ENCODE results near the gene RPL10A.

The RPL10A gene

DNA sequence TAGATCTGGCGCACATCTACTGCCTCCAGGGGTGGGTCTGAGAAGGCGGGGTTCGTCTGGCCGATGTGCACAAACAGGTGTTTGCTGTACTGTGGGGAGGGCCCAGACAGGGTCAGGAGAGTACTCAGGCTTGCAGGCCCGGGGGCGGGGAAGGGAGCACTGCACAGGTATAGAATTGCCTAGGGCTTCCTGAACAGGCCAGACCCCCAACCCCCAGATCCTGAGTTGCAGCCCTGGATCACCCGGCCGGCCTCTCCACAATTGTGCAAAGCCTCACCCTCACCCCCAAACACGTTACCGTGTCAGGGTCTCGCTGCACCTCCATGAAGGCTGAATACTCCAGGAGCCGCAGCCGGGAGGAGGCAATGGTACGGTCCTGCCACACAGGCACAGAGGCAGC is 7.8 kb downstream of the RPL10A start:
- no peak for DNase-seq

- no peak for DNase-seq
Observed at GRCh38 chr6:35477028-35477427, 8.8 kb downstream of the RPL10A start.

- no peak for DNase-seq
Observed at GRCh38 chr6:35477551-35478179, 9.5 kb downstream of the RPL10A start.

- DNase-seq = no peak
Observed at GRCh38 chr6:35478259-35478658, 10.1 kb downstream of the RPL10A start.

- DNase-seq = no peak
Observed at GRCh38 chr6:35480176-35480575, 12.0 kb downstream of the RPL10A start.

DNA sequence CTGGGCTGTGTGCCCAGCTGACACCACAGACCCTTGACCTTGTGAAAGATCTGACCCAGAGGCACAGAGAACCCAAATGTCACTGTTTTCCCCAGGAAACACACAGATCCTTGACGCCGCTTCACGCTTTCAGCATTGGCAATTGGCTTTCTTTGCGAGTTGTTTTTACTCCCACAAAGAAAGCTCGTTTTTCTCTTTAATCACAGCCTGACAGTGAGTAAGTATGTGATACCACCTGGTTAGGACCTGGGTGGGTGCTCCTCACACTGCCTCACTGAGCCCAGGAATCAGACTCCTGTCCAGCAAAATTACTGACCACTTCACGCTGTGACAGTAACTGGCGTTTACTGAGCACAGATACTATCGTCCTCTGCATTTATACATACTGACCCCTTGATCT is 13.0 kb downstream of the RPL10A start:
- DNase-seq = no peak

GRCh38 chr6:35483062-35483461 is 14.9 kb downstream of the RPL10A start:
- no peak for DNase-seq

GRCh38 chr6:35483490-35483889 is 15.3 kb downstream of the RPL10A start:
- DNase-seq = no peak

DNA sequence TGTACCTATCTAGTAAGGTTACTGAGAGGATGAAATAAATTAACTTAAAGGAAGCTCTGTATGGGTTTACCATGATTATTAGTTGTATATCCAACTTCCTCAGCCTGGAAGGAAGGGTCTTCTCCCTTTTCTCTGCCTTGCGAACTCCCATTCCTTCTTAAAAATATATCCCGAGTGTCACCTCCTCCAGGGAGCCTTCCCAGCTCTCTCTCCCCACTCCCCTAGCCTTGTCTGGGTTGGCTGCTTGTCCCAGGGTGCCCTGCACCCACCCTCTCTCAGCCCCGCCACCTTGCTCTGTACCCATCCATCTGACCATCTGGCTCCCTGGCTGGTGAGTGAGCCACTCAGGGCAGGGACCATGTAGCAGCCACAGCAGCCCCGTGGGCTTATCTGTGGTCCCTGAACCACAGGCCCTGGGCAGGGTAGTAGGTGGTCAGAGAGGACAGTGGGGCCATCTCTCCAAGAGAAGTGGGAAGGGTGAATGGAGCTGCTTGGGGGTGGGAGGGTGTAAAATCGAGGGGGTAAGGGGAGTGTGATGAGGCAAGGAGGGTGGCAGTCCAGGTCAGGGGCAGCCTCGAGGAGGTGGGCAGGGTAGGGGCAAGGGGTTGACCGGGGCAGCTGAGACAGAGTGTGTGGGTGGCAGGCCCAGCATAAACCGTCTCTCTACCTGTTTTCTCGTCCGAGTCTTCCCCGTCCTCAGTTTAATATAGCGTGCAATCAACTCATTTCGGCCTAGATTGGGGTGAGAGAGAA is 15.9 kb downstream of the RPL10A start:
- no peak for DNase-seq

DNA sequence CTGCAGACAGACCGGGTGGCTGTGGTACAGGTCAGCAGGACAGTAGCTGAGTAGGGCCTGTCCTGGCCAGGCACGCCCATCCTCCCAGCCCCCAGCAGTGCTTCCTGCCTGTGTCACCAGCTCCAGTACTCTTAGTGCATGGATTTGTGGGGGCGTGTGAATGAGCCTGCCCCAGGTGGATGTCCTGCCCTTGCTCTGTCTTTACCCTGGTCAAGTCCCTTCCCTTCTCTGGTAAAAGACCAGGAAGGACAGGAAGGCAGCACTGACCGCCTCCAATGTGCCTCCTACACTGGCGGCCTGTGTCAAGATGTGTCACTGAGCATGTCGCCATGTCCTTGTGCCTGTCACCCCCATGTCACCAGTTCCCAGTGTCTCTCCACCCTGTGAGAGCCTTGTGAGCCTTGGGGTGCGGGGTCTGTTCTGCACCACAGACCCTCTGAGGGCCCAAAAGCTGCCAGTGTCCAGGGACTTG is 16.8 kb downstream of the RPL10A start:
- DNase-seq = no peak

GRCh38 chr6:35485402-35485877 is 17.2 kb downstream of the RPL10A start:
- no peak for DNase-seq

DNA sequence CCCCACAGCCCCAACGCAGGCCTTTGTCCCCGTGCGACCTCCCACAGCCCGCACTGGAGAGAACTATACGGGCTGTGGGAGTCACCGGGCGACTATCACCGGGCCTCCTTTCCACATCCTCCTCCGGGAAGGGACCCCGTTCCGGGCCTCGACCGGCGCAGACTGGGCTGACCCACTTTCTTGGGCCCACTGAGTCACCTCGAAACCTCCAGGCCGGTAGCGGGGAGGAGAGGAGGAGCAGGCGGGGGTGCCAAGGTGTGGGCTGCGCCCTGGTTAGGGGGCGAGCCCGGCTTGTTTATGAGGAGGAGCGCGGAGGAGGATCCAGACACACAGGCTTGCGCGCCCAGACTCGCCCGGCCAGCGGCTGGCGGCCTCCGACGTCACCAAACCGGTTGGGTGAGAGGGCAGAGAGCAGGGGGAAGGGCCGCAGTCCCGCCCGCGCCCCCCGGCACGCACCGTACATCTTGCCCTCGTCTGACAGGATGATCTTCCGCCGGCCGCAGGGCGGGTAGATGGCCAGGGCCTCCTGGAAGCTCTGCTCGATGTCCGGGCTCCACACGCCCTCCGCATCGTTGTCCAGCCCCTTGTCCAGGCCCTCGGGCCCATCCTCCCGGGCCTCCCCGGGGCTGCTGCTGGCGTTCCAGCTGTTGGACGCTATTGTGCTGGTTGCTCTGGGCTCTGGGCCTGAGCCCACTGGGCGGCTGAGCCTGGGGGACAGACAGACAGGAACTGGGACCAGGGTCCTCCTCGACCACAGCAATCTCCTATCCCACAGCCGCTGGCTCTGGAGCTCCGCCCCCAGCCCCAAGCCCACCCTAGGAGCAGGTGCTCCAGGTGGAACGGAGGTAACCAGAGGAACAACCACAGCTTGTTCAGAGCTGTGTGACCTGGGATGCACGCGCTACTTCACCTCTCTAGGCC is 18.1 kb downstream of the RPL10A start:
- no peak for DNase-seq

DNA sequence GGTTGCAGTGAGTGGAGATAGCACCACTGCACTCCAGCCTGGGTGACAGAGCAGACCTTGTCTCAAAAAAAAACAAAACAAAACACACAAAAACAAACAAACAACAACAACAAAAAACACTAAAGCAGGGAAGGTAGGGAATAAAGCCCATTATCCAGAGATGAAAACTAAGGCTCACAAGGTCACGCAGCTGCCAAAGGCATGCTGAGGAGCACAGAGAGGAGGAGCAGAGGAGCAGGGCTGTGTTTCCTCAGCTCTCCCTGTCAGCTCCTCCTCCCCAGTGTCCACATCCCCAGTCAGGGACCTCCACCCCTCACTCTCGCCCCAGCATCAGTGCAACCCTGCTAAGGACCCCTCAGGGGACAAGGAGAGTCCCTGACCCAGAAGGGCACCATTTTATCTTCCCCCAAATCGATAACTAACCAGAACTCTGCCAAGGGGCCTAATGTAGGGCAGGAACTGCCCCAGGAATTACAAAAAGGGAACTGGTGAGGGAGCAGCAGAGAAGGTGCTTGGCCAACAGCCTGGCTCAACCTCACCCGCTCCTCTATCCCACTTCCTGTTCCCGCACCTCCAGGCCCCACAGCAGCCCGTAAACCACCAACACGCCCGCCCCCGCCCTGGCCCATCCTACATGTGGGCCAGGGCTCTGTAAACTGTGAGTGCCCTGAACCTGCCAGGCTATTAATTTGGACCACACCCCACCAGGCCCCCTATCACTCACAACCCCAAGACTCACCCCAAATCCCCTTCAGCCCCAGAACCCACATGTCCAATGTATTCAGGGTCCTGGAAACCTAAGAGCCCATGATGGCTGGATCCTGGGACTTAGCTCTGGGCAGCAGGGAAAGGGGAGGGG is 19.7 kb downstream of the RPL10A start:
- DNase-seq = no peak

DNA sequence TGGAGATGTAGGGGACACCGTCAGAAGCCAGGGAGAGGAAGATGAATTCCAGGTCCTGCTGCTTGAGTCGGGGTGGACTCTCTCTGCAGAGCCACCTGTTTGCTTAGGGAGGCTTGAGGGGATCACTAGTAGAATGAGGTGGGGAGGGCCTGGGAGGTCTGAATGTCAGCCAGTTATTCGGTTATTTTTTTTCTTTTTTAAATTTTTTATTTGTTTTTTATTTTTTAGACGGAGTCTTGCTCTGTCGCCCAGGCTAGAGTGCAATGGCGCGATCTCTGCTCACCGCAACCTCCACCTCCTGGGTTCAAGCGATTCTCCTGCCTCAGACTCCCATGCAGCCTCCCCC is 20.3 kb downstream of the RPL10A start:
- DNase-seq = no peak

DNA sequence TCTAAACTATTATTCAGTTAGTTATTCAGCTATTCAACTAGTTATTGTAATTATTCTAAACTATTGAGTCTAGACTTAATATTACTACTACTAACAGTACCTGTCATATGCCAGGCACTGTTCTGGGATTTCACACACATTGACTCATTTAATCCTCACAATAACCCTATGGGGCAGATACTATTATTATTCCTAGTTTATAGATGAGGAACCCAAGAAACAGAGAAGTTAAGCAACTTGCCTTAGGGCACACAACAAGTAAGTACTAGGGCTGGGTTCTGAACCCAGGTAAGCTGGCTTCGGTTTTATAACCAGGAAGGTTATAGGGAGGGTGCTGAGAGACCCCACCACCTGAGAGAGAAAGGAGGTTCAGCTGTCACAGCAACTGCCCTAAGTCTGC is 20.9 kb downstream of the RPL10A start:
- no peak for DNase-seq

DNA sequence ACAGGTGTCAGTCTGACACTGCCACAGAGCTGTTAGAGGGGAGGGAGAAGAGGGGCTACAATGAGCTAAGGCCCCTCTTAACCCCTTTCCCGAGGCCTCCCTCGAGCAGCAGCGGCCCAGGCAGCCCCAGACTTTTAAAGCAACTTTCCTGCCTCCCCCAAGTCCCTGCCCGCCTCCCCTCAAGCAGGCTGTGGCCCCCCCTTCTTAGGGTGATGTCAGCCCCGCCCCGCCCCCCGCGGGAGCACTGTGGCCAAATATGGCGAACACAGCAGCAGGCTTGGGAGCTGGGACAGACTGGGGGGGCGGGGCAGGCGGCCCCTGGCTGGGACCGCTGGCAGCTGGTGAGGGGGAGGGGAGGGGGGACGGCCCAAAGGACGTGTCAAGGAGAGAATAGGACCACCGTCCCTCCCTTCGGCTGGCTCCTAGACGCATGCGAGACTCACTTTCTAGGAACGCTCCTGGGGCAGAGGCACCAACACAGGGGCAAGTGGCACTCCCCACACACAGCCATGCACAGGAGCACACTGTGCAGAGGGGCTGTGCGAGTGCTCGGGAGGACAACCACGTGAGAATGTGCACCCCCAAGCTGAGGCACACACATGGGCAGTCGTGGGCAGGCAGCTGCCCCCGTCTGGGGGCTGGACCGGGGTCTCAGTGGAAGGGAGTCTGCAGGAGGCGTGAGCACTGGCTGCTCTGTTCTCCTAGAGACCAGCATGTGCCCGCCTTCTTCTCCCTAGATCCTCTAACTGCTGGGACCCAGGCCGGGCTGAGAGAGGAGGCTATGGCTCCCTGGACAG is 22.0 kb downstream of the RPL10A start:
- no peak for DNase-seq

DNA sequence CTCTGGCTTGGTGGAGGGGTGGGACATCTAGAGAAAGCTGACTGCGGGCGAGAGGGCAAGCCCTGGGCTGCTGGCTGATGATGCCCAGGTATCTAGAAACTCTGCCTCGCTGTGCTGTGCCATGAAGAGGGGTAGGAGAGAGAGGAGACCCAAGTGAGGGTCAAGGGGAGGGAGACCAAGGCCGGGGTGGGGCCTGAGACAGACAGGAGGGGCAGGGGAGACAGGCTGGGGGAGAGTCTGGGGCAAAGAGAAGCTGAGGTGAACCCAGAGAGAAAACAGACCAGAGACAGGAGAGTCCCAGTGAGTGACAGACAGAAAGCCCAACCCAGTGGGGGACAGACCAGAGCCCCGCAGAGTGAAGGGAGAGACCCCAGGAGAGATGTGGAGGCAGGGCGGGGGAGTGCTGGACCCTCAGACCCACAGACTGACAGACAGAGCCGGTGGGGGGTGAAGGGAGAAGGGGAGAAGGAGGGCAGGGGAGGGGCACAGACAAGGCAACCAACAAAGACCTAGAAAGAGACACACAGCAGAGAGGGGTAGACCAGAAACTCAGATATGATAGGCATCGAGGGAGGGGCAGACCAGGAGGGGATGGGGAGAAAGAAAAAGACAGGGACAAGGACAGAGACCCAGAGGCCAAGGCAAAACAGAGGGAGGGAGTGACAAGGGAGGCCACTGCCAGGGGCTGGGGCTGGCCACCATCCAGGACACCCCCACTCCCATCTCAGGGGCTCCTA is 22.8 kb downstream of the RPL10A start:
- no peak for DNase-seq

GRCh38 chr6:35491558-35492257 is 23.5 kb downstream of the RPL10A start:
- no peak for DNase-seq

DNA sequence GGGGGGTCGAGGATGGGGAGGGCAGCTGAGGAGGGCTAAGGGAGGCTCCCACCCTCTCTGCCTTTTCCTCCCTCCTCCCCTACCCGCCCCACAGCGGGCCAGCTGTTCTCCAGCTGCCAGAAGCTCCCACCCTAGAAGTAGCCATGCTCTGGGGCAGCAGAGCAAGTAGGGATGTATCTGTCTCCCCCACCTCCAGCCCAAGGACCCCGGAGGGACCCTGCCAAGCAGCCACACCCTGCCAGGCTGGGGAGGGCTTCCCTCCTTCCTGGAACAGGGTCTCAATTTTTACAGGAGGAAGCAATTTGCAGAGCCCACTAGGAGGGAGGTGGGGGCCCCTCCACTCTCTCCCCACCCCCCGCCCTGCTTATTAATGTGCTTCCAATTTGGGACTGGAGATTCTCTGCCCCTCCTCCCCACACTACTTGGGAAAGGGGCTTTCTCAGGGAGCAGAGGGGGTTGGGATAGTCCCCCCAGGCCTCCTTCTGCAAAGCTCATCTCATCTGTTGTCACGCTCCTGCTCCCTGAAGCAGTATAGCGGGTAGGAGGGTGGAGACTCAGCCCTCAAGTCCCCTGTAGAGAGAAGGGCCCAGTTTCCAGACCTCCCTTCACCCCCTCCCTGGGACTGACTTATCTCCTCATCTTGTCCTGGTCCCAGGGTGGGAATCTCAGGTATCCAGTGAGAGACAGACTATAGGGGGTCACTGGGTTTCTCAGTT is 24.2 kb downstream of the RPL10A start:
- DNase-seq = no peak

- DNase-seq = no peak
Observed at GRCh38 chr6:35492974-35493284, 24.7 kb downstream of the RPL10A start.

Data from T-helper 2 cell (primary cell).